Measurements from ENCODE around the gene SYNPO2.

SYNPO2 gene, protein sequence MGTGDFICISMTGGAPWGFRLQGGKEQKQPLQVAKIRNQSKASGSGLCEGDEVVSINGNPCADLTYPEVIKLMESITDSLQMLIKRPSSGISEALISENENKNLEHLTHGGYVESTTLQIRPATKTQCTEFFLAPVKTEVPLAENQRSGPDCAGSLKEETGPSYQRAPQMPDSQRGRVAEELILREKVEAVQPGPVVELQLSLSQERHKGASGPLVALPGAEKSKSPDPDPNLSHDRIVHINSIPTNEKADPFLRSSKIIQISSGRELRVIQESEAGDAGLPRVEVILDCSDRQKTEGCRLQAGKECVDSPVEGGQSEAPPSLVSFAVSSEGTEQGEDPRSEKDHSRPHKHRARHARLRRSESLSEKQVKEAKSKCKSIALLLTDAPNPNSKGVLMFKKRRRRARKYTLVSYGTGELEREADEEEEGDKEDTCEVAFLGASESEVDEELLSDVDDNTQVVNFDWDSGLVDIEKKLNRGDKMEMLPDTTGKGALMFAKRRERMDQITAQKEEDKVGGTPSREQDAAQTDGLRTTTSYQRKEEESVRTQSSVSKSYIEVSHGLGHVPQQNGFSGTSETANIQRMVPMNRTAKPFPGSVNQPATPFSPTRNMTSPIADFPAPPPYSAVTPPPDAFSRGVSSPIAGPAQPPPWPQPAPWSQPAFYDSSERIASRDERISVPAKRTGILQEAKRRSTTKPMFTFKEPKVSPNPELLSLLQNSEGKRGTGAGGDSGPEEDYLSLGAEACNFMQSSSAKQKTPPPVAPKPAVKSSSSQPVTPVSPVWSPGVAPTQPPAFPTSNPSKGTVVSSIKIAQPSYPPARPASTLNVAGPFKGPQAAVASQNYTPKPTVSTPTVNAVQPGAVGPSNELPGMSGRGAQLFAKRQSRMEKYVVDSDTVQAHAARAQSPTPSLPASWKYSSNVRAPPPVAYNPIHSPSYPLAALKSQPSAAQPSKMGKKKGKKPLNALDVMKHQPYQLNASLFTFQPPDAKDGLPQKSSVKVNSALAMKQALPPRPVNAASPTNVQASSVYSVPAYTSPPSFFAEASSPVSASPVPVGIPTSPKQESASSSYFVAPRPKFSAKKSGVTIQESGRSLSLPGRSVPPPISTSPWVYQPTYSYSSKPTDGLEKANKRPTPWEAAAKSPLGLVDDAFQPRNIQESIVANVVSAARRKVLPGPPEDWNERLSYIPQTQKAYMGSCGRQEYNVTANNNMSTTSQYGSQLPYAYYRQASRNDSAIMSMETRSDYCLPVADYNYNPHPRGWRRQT

DNA sequence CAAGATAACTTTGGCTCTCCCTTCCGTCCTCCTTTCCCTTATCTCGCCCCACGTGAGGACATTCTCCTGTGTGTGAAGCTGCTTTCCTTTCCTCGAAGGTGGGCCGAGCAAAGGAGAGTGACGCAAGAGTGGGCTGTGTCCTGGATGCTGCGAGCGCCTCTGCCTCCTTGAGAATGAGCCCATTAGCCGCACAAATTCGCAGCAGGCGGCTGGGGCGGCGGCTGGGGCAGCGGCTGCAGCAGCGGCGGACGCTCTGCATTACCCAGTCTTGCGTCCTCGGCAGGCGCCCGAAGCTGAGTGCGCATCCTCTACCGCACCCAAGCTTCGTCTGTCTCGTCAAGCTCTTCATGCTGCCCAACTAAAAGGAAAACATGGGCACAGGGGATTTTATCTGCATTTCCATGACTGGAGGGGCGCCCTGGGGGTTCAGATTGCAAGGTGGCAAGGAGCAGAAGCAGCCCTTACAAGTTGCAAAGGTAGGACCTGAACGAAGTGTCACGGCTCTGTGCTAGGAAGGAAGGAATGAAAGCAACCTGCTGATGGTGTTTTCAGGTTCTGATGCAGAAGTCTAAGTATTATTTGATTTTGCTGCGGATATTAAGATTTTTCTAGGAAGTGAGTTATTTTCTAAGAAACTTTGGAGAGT is at the start of gene SYNPO2:
SYNPO2 (plus strand) TSS at position 189 of the 646 bp plus-strand sequence; CDS start at position 372, 183 bp downstream.
- no peak for DNase-seq (ENCODE audit: low read depth in 1 of 2, low spot score in 1 of 2)
- no peak for TF ChIP-seq JUND (IDR thresholded peaks at IDR 0.05; ENCODE audit: low read depth)
- in situ Hi-C loops (cut with HindIII; ENCODE audit: low pct_unique_long_range_greater_than_20kb, low sequenced_read_pairs), result no loop called here

DNA sequence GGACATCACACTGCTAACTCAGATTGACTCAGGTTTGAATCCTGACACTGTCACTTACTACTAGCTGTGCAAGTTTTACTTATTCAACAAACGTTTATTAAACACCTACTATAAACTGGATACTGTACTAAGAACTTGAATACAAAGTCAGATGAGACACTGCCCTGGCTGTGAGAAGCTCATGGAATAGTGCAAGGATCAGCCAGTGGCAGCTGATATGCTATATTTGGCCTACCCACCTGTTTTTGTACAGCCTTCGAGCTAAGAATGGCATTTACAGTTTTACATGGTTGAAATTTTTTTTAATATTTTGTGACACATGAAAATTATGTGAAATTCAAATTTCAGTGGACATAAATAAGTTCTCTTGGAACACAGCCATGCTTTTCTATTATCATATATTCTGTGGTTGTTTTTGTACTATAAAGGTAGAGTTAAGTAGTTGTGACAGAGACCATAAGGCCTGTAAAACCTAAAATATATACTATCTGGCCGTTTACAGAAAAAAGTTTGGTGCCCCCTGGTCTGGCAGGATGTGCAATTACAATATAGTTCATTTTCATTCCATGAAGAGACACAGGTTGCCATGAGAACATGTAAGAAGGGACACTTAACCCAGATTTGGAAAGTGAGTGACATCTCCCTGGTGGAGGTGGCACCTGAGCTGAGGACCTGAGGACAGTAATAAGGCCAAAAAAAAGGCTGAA is 49.3 kb upstream of the SYNPO2 start:
- in situ Hi-C loops (cut with HindIII; ENCODE audit: low pct_unique_long_range_greater_than_20kb, low sequenced_read_pairs), result no loop called here
- DNase-seq (ENCODE audit: low read depth in 1 of 2, low spot score in 1 of 2), result no peak
- TF ChIP-seq JUND (IDR thresholded peaks at IDR 0.05; ENCODE audit: low read depth), result no peak

DNA sequence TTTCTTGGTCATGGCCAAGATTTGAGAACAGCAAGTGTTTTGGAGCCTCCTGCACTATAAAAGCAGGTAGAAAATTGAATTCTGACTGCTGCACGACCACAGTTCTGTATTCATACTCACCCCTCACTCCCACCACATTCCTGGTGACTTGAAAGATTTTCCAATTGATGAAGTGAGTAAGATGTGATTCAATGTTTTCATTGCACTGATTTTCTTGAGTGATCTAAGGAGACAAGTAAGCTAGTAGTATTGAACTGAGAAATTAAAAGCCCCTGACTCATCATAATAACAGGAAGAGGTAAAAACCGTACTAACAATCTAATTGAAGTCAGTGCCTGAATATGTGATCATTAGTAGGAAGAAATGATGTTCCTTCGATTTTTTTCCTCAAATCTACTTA is 46.6 kb upstream of the SYNPO2 start:
- in situ Hi-C loops (cut with HindIII; ENCODE audit: low pct_unique_long_range_greater_than_20kb, low sequenced_read_pairs), result no loop called here
- TF ChIP-seq JUND (IDR thresholded peaks at IDR 0.05; ENCODE audit: low read depth), result no peak
- no peak for DNase-seq (ENCODE audit: low read depth in 1 of 2, low spot score in 1 of 2)

DNA sequence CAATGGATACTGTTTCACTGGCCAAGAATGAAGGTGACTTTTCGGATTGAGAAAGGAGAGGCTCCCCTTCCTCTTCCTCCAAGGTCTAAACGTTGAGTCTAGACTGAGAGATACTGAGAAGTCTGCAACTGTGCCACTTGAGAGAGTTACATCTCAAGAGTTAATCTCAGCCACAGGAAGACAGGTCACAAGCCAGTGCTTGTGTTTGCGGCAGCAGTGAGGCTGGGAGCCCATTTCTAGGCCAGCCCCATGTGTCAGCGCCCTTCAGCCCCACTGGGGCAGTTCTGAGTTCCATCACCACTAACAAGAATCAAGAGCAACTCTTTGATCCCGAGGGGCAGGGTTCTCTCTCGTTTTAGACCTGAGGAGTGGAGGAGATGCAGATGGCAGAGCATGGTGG is 45.4 kb upstream of the SYNPO2 start:
- in situ Hi-C loops (cut with HindIII; ENCODE audit: low pct_unique_long_range_greater_than_20kb, low sequenced_read_pairs), result no loop called here
- no peak for DNase-seq (ENCODE audit: low read depth in 1 of 2, low spot score in 1 of 2)
- TF ChIP-seq JUND (IDR thresholded peaks at IDR 0.05; ENCODE audit: low read depth), result no peak

DNA sequence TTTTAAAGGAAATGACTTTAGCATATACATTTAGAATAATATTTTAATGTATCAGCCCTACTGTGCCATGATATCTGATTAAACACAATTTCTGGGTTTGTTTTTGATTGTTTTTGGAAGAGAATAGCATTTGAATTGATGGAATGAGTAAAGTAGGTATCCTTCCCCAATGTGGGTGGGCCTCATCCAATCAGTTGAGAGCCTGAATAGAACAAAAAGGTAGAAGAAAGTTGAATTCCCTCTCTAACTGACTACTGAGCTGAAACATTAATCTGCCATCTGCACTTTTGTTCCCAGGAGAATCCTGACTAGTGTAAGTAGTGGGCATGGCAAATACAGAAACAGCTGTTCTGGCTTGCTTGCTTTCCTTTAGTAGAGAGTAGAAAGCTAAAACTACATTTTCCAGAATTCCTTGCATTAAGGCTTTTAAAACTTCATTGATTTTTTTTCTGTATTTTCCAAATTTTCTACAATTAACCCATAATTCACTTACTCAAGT is 43.1 kb upstream of the SYNPO2 start:
- in situ Hi-C loops (cut with HindIII; ENCODE audit: low pct_unique_long_range_greater_than_20kb, low sequenced_read_pairs), result no loop called here
- TF ChIP-seq JUND (IDR thresholded peaks at IDR 0.05; ENCODE audit: low read depth), result no peak
- no peak for DNase-seq (ENCODE audit: low read depth in 1 of 2, low spot score in 1 of 2)

DNA sequence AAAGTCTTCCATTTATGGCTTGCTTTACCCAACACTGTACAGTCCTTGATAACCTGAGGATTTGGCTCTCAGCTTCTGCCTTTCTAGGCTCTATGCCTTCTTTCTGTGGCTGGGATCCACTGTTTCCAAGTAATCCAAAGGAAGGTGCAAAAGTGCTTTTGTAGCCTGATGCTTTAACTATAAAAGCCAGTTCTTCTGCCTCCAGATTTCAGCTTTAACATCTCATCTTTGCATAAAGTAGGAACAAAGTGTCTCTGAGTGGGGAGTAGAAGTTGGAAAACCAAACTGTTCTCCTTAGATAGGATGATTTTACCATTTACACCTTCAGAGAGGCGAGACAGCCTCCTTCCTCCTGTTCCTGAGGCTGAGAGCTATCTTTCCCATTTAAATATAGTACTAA is 41.7 kb upstream of the SYNPO2 start:
- no peak for DNase-seq (ENCODE audit: low read depth in 1 of 2, low spot score in 1 of 2)
- TF ChIP-seq JUND (IDR thresholded peaks at IDR 0.05; ENCODE audit: low read depth), result no peak
- in situ Hi-C loops (cut with HindIII; ENCODE audit: low pct_unique_long_range_greater_than_20kb, low sequenced_read_pairs), result no loop called here

DNA sequence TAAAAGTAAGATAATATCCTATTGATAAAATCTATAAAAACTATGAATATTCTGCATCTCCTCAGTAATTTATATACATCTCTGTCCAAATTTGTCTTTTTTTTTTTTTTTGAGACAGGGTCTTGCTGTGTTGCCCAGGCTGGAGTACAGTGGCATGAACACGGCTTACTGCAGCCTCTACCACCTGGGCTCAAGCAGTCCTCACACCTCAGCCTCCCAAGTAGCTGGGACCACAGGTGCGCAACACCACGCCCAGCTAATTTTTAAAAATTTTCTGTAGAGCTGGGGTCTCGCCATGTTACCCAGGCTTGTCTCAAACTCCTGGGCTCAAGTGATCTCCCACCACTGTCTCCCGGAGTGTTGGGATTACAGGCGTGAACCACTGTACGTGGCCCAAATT is 40.4 kb upstream of the SYNPO2 start:
- DNase-seq (ENCODE audit: low read depth in 1 of 2, low spot score in 1 of 2), result no peak
- in situ Hi-C loops (cut with HindIII; ENCODE audit: low pct_unique_long_range_greater_than_20kb, low sequenced_read_pairs), result no loop called here
- TF ChIP-seq JUND (IDR thresholded peaks at IDR 0.05; ENCODE audit: low read depth), result no peak

DNA sequence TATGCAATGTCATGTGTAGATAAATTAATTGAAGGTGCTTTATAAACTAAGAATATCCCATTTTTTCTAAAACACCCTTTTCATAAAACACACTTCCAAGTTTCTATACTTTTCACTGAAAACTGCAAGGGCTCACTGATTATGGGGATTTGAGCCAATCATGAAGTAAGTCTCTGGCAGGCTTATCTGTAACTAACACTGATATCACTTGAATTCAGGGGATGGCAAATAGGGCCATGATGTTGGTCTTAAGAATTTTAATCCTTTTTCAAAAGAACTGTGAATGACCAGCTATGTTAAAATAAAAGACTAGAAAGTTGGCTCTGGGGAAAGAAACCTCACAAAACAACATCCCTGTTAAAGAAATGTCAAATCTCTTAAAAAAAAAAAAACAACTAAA is 39.8 kb upstream of the SYNPO2 start:
- in situ Hi-C loops (cut with HindIII; ENCODE audit: low pct_unique_long_range_greater_than_20kb, low sequenced_read_pairs), result no loop called here
- DNase-seq (ENCODE audit: low read depth in 1 of 2, low spot score in 1 of 2), result no peak
- TF ChIP-seq JUND (IDR thresholded peaks at IDR 0.05; ENCODE audit: low read depth), result no peak

DNA sequence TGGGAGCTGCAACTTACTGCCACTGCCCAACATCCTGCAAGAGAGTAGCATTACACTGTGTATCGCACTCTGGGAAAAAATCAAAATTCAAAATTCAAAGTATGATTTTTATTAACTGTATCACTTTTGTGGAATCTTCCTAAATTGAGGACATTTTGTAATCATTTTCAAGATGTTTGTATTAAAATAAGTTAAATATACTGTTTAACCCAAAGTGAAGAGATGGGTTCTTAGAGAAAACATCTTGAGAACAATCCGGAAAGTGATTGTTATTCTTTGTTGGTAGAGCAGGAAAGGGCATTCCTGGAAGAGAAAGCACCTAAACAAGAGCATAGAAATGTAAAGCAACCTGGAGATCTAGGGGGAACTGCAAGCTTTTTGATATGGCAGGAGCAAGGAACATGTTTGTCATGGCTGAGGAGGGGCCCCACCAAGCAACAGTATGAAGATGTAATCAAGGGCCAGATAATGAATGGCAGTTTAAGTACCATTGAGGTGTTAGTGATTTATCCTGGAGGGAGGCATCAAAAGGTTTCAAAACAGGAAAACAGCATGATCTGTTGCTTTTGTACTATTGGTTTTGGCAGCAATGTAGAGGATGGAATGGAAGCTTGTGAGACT is 38.7 kb upstream of the SYNPO2 start:
- DNase-seq (ENCODE audit: low read depth in 1 of 2, low spot score in 1 of 2), result no peak
- TF ChIP-seq JUND (IDR thresholded peaks at IDR 0.05; ENCODE audit: low read depth), result no peak
- in situ Hi-C loops (cut with HindIII; ENCODE audit: low pct_unique_long_range_greater_than_20kb, low sequenced_read_pairs), result no loop called here

DNA sequence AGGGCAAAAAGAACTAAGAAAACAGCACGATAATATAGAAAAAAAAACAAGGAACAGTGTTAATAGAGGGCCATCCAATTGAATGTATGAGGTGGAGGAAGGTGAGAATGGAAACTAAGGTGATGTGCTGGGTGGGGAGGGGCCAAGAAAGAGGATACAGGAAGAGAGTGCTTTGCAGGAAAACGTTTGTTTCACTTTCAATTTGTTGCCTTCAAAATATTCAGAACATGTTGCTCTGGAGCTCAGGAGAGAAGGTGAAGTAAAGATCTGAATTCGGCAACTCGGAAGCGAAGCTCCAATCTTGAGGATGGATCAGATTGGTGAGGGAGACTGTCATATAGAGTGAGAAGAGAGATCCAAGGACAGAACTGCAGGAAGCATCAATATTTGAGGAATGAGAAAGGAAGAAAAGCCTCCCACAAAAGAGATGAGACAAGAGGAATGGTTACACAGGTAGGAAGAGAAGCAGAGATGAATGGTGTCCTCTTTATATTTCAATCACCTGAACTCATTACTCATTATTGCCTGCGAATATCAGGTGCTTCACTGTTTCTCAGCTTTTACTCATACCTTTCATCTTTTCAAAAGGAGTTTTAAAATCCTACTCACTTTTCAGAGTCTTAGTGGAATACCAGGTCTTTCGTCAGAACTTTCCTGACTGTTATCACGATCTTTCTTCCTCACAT is 38.0 kb upstream of the SYNPO2 start:
- in situ Hi-C loops (cut with HindIII; ENCODE audit: low pct_unique_long_range_greater_than_20kb, low sequenced_read_pairs), result no loop called here
- DNase-seq (ENCODE audit: low read depth in 1 of 2, low spot score in 1 of 2), result peak in 1 of 2 experiments; percentile 15

More for the DNA sequence above, 38.0 kb upstream of the SYNPO2 start:
- no peak for TF ChIP-seq JUND (IDR thresholded peaks at IDR 0.05; ENCODE audit: low read depth)
